Type B pancreatic cell (in vitro differentiated cells): ENCODE results near the gene GLIPR1L1. TPM values are rescaled to one million over a fixed set of nuclear protein-coding genes. Genes with fewer than 3 reads are reported as not detected.
"Not testable (repeated sequence)": the region's sequence is repeated elsewhere in the genome, so short reads cannot be mapped to it uniquely, and the experiment has no call there.

Source experiments
- DNase-seq: peaks from one replicate; pipeline ENCODE4 v3.0.0; 2021; ENCODE audit warnings: mixed read lengths; ENCODE audit not compliant: unreplicated experiment; ENCODE audit errors: extremely low spot score
- H3K27ac Mint-ChIP-seq: 2 replicates; pipeline ENCODE4 v1.8.0; 2021; ENCODE audit warnings: mild to moderate bottlenecking, mixed read lengths
- H3K27me3 Mint-ChIP-seq: 2 replicates; pipeline ENCODE4 v1.8.0; 2021; ENCODE audit warnings: mixed read lengths
- H3K36me3 Mint-ChIP-seq: 2 replicates; pipeline ENCODE4 v1.8.0; 2021; ENCODE audit warnings: mixed read lengths
- H3K4me1 Mint-ChIP-seq: one replicate; pipeline ENCODE4 v1.8.0; 2021; ENCODE audit warnings: mixed read lengths; ENCODE audit not compliant: unreplicated experiment
- H3K4me3 Mint-ChIP-seq: 2 replicates; pipeline ENCODE4 v1.8.0; 2021; ENCODE audit warnings: mild to moderate bottlenecking, mixed read lengths
- H3K9me3 Mint-ChIP-seq: 2 replicates; pipeline ENCODE4 v1.8.0; 2021; ENCODE audit warnings: mixed read lengths
- CTCF ChIP-seq: fragments of 200-600 bp; sonication (generic); conservative IDR thresholded peaks from 2 replicates; pipeline ENCODE4 v1.5.0; 2021; ENCODE audit warnings: antibody characterized with exemption, mild to moderate bottlenecking
- total RNA-seq: library from RNA; stranded (reverse); gene quantifications from 2 replicates; pipeline ENCODE4 v1.2.1, GENCODE V29; 2021; ENCODE audit warnings: low replicate concordance

Gene GLIPR1L1
- total RNA-seq, 1 donor from 2014 or later: not detected

DNA sequence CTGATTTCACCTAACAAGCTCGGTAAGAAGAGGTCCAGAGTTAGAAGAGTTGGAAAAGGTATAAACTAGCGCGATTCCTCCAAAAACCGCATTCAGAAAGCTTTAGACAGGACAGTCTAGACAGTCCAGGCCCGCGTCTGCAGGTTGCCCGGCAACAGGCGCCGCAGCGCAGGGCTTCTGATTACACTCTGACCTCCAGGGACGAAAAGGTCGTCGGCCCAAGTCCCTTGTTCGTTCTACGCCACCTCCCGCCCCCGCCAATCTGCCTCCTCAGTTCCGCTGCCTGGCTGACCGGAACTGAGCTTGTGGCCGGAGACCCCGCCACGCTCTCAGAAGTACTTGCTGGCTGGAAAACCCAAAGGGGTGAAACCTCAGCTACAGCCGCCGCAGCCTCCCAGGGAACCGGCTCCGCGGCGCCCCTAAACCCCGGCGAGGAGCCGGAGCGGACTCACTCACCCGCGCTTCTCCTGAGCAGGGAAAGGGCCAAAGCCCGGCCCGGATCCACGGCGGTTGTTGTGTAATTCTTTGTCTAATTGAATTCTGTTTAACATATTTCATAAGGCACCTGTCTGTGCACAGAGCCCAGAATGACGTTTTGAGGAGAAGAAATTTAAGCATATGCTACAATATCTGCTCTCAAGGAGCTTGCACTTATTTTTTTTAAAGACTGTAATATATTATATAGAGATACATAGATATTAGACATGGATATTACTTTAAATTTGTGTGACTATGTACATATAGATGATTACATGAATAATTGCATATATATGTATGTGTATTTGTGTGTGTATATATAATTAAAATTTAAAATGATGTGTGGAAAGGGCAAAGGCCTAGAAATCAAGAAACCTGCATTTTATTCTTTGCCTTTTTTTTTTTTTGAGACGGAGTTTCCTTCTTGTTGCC lies 4.3 kb upstream of the GLIPR1L1 start, which contains the start of gene CAPS2:
Gene CAPS2, minus strand, starts transcription at position 407 of the 909 bp plus-strand sequence. CDS start 3,826 bp downstream, outside the sequence.
- no peaks in the 10 kb centered on the region for H3K36me3 Mint-ChIP-seq
- H3K27me3 Mint-ChIP-seq: peaks cover 10% of the 10 kb centered on the region

DNA sequence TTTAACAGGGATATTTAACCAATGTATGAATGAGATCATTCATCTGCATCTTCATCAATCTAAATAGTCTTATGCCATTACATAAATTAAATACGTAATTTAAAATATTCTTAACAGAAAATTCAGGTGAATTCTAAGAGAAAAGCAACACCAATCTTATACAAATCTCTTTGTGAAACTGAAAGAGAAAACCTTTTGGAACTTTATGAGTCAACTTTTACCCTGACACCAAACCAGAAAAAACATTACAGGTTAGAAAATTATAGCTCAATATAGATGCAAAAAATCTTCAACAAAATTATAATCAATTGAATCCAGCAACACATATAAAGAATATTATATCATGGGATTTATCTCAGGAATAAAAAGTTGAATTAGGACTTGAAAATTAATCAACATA lies 3.4 kb downstream of the GLIPR1L1 start:
- H3K27ac Mint-ChIP-seq: no peak overlapping the region
- no peaks in the 10 kb centered on the region for H3K4me1 Mint-ChIP-seq
- DNase-seq: no peak
- no peaks in the 10 kb centered on the region for H3K36me3 Mint-ChIP-seq
- peaks cover 10% of the 10 kb centered on the region for H3K27me3 Mint-ChIP-seq
- TF ChIP-seq CTCF: no peak
- no peaks in the 10 kb centered on the region for H3K9me3 Mint-ChIP-seq
- H3K4me3 Mint-ChIP-seq: no peak overlapping the region

More for the DNA sequence above, 4.3 kb upstream of the GLIPR1L1 start, which contains the start of gene CAPS2:
- TF ChIP-seq CTCF: no peak
- Mint-ChIP-seq H3K9me3 (no peaks in the 10 kb centered on the region), H3K4me1 (peaks cover 11% of the 10 kb centered on the region), H3K27ac (peak within 1 kb of the TSS; percentile 50), H3K4me3 (peak within 1 kb of the TSS; percentile 93)
- DNase-seq: peak; percentile 87

DNA sequence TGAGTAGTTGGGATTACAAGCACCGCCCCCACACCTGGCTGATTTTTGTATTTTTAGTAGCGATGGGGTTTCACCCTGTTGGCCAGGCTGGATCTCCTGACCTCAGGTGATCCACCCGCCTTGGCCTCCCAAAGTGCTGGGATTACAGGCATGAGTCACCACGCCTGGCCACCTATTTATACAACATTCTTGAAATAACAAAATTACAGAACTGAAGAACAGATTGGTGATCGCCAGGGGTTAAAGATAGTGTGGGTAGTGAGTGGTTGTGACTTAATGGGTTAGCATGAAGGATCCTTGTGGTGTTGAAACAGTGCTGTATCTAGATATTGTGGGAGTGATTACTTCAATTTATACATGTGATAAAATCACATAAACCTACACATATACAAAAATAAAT lies 7.4 kb downstream of the GLIPR1L1 start:
- Mint-ChIP-seq H3K27ac (no peak overlapping the region), H3K27me3 (no peaks in the 10 kb centered on the region), H3K36me3 (no peaks in the 10 kb centered on the region), H3K4me3 (no peak overlapping the region), H3K4me1 (no peaks in the 10 kb centered on the region), H3K9me3 (no peaks in the 10 kb centered on the region)
- DNase-seq: no peak
- no peak for TF ChIP-seq CTCF

- Mint-ChIP-seq H3K4me3 (no peak overlapping the region), H3K36me3 (no peaks in the 10 kb centered on the region), H3K27ac (no peak overlapping the region), H3K4me1 (no peaks in the 10 kb centered on the region), H3K27me3 (no peaks in the 10 kb centered on the region), H3K9me3 (no peaks in the 10 kb centered on the region)
- DNase-seq: no peak
- no peak for TF ChIP-seq CTCF
Observed at GRCh38 chr12:75345531-75345930, 11.1 kb downstream of the GLIPR1L1 start.

DNA sequence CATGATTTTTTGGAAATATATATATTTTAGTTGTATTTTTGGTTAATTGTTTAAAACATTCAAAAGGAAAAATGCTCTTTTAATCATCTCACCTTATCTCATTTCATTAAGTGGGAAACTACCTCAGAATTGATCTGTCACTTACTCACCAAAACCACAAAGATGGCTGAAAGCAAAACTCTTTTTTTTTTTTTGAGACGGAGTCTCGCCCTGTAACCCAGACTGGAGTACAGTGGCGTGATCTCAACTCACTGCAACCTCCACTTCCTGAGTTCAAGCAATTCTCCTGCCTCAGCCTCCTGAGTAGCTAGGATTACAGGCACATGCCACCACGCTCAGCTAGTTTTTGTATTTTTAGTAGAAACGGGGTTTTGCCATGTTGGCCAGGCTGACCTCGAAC lies 11.7 kb downstream of the GLIPR1L1 start:
- H3K36me3 Mint-ChIP-seq, H3K4me3 Mint-ChIP-seq, H3K4me1 Mint-ChIP-seq, H3K9me3 Mint-ChIP-seq, H3K27me3 Mint-ChIP-seq, DNase-seq, H3K27ac Mint-ChIP-seq: not testable (repeated sequence)

DNA sequence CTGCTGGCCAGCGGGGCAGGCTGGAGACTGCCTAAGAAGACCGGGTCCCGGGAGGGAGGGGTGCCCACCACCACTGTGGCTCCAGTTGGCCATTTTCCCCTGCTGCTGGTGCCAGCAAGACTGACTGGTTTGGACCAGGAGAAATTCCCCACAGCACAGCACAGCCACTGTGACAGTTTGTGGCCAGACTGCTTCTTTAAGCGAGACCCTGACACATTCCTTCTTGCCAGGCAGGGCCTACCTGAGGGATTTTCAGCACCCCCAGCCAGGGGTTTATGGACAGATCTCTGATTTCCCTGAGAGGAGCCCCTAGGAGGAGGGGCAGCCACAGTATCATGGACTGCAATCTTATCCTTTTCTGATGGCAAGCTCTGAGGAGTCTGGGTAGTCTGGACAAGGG lies 15.5 kb downstream of the GLIPR1L1 start:
- Mint-ChIP-seq H3K4me3 (no peak overlapping the region), H3K27ac (no peak overlapping the region), H3K27me3 (no peaks in the 10 kb centered on the region), H3K4me1 (no peaks in the 10 kb centered on the region), H3K36me3 (no peaks in the 10 kb centered on the region), H3K9me3 (peaks cover 10% of the 10 kb centered on the region)
- no peak for DNase-seq
- TF ChIP-seq CTCF: no peak
